GM18870 (cell line): ENCODE results near the gene FKBP4.

Source experiments
- ATAC-seq: cut with Tn5 transposase; IDR thresholded peaks from one replicate; pipeline ENCODE4 v1.9.1; 2021; ENCODE audit warnings: moderate library complexity; ENCODE audit not compliant: unreplicated experiment

FKBP4 gene

DNA sequence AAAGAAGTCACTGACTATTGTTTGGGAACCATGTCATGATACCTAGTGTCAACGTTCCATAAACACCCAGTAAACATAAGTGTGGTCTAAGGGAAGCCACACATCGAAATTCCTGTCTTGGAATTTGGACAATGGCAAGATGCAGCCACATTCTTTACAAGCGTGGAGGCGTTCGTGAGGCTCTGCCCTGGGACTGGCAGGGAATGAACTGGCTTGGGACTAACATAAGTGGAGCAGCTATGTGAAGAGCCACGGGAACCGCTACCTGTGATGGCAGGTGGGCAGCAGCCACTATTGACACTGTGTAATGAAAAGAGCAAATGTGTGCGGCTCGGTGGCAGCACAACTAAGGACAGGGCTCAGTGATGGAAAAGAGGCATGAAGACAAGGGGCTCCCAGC is 50.0 kb downstream of the FKBP4 start:
- ATAC-seq: no peak

GRCh38 chr12:2845280-2845679 is 50.5 kb downstream of the FKBP4 start:
- no peak for ATAC-seq

DNA sequence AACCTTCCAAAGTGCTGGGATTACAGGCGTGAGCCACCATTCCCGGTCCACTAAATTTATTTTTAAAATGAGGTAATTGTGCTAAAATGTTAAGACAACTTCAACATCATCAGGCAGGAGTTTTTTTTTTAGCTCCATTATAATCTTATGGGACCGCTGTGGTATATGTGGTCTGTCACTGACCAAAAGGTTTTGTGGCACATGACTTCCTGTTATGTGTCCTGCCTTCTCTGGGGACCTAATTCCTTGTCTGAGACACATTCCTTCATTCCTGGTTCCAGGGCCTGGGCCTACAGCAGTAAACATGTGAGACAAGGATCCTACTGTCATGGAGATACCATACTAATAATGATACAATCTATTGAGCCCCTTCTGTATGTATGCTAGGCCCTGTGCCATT is 57.2 kb downstream of the FKBP4 start:
- no peak for ATAC-seq

- no peak for ATAC-seq
Measured at GRCh38 chr12:2853626-2854025, 58.9 kb downstream of the FKBP4 start.
